T-cell (primary cell): Measurements from ENCODE around the gene FAM98C. TPM values are rescaled to one million over a fixed set of nuclear protein-coding genes. Genes with fewer than 3 reads are reported as not detected.

ENCODE experiments used
- ATAC-seq, 4 experiments: fragments of 200-7000 bp in 3 of 4; fragments of 150-1000 bp in 1 of 4; cut with Tn5 transposase; replicated peaks in 1 of 4; 1 replicate in 3 of 4; 2 replicates in 1 of 4; pipeline ENCODE4 v1.10.0; 2021; ENCODE audit warnings: moderate library complexity in 3 of 4, mild to moderate bottlenecking in 2 of 4, moderate number of reproducible peaks in 1 of 4
- CTCF ChIA-PET, 2 donors: fragments of 300-600 bp; sonication (Branson Sonifier 250); formaldehyde crosslinking; loops; one replicate each; lab custom pipeline; 2022; ENCODE audit warnings: antibody characterized with exemption in 2 of 2; lab: Charles Lee
- POLR2A ChIA-PET, 2 donors: fragments of 300-600 bp; sonication (Branson Sonifier 250); formaldehyde crosslinking; loops; one replicate each; lab custom pipeline; 2022; ENCODE audit warnings: antibody characterized with exemption in 2 of 2; lab: Charles Lee
- DNase-seq, 35 experiments: peaks; one replicate each; pipeline versions ENCODE4 v3.0.0 to v3.0.0-alpha.2; 2013 to 2023
- H3K27ac ChIP-seq: one replicate; pipeline ENCODE4 v1.5.1; 2013; ENCODE audit warnings: low read length
- H3K27me3 ChIP-seq, 2 experiments: replicated peaks in 1 of 2; 1 replicate in 1 of 2; 2 replicates in 1 of 2; pipeline versions ENCODE4 v1.6.1 to v1.7.0; 2013; ENCODE audit warnings: low read length in 1 of 2, mixed read lengths in 1 of 2; ENCODE audit not compliant: control insufficient read depth in 2 of 2, insufficient read depth in 2 of 2; ENCODE audit errors: extremely low read depth in 1 of 2
- H3K36me3 ChIP-seq, 2 donors: 1 replicate in 1 of 2; 2 replicates in 1 of 2; pipeline versions ENCODE4 v1.6.1 to v1.7.0; 2013; ENCODE audit warnings: low read length in 1 of 2; ENCODE audit not compliant: control insufficient read depth in 2 of 2, insufficient read depth in 1 of 2; ENCODE audit errors: extremely low read depth in 1 of 2
- H3K4me1 ChIP-seq, 2 experiments: 1 replicate in 1 of 2; 2 replicates in 1 of 2; pipeline versions ENCODE4 v1.6.1 to v1.7.0; 2013; ENCODE audit warnings: low read length in 2 of 2, mixed read lengths in 1 of 2; ENCODE audit not compliant: insufficient read depth in 2 of 2, control insufficient read depth in 1 of 2; ENCODE audit errors: extremely low read depth in 1 of 2
- H3K4me3 ChIP-seq, 2 donors: 1 replicate in 1 of 2; 2 replicates in 1 of 2; pipeline versions ENCODE4 v1.5.1 to v1.7.0; 2013; ENCODE audit warnings: mild to moderate bottlenecking in 2 of 2, low read length in 1 of 2, moderate library complexity in 1 of 2; ENCODE audit not compliant: control insufficient read depth in 1 of 2; ENCODE audit errors: extremely low read depth in 1 of 2
- H3K9me3 ChIP-seq: 2 replicates; pipeline ENCODE4 v1.7.0; 2013
- H3K27ac Mint-ChIP-seq, 2 donors: one replicate each; pipeline ENCODE4 v1.8.0; 2020 to 2021; ENCODE audit warnings: mild to moderate bottlenecking in 2 of 2, mixed read lengths in 2 of 2
- H3K27me3 Mint-ChIP-seq, 2 donors: one replicate each; pipeline ENCODE4 v1.8.0; 2021 to 2022; ENCODE audit warnings: mixed read lengths in 2 of 2
- H3K36me3 Mint-ChIP-seq: one replicate; pipeline ENCODE4 v1.8.0; 2021; ENCODE audit warnings: mixed read lengths
- H3K4me1 Mint-ChIP-seq, 3 donors: one replicate each; pipeline ENCODE4 v1.8.0; 2020 to 2022; ENCODE audit warnings: mixed read lengths in 3 of 3, mild to moderate bottlenecking in 1 of 3
- H3K4me3 Mint-ChIP-seq, 3 donors: one replicate each; pipeline ENCODE4 v1.8.0; 2020 to 2022; ENCODE audit warnings: mild to moderate bottlenecking in 3 of 3, mixed read lengths in 3 of 3, moderate library complexity in 3 of 3
- H3K9me3 Mint-ChIP-seq, 3 donors: one replicate each; pipeline ENCODE4 v1.8.0; 2020 to 2022; ENCODE audit warnings: mixed read lengths in 3 of 3
- WGBS: methylation state at CpG from one replicate; pipeline ENCODE4 v1.1.5; 2013; ENCODE audit warnings: missing lambda C conversion rate; ENCODE audit not compliant: insufficient coverage; 5-methylcytosine and 5-hydroxymethylcytosine counted together
- total RNA-seq, 35 experiments: library from RNA in 6 of 35; stranded (reverse) in 6 of 35; fragments of 120-200 nt in 1 of 35; gene quantifications; one replicate each; pipeline versions ENCODE4 v1.2.1 to v1.2.4 and lab custom pipeline; 2013 to 2026

FAM98C gene
- total RNA-seq, 5 donors from 2014 or later (not counting 1 experiment from before 2014, with no cell fraction given), result 31.9 to 62.1 (median 57.4) TPM

GRCh38 chr19:38389101-38389925, 13.6 kb upstream of the FAM98C start:
- no peaks in the 10 kb centered on the region for H3K9me3 Mint-ChIP-seq
- H3K27ac ChIP-seq, result no peak overlapping the region
- peaks cover 2 to 46% of the 10 kb centered on the region in 2 experiments for H3K27me3 ChIP-seq
- POLR2A ChIA-PET, result interaction anchor here in 1 of 2 donors (0.5 kb wide), 1 partner anchor 11 kb away, joined by 6 read pairs; no protein-coding TSS in a partner anchor
- peak overlapping the region; percentile 21 to 40 for H3K4me3 ChIP-seq
- no peaks in the 10 kb centered on the region for H3K9me3 ChIP-seq
- peaks cover 8% of the 10 kb centered on the region for H3K36me3 Mint-ChIP-seq
- peaks cover 21 to 36% (median 35%) of the 10 kb centered on the region in 3 donors for H3K4me1 Mint-ChIP-seq
- CTCF ChIA-PET, result interaction anchor here (0.5 to 2.4 kb wide), 3 partner anchors 13 to 1003 kb away, joined by 4 to 15 read pairs (median 6); partner anchors contain the start of genes FAM98C (in 1 of the 2) and PSMD8 (in 1 of the 2)
- H3K4me1 ChIP-seq, result peaks cover 2 to 44% of the 10 kb centered on the region in 2 experiments
- H3K27me3 Mint-ChIP-seq, result peaks cover 9 to 13% of the 10 kb centered on the region in 2 donors
- 6% methylated on average over 5 of the region's 28 CpGs for WGBS
- DNase-seq (peak in 1 of 35 experiments; percentile 17), ATAC-seq (no peak)
- H3K36me3 ChIP-seq, result no peaks in the 10 kb centered on the region
- H3K27ac Mint-ChIP-seq, result no peak overlapping the region
- peak overlapping the region; percentile 31 to 89 (median 51) for H3K4me3 Mint-ChIP-seq

- no peak overlapping the region for H3K27ac Mint-ChIP-seq
- H3K9me3 ChIP-seq, result no peaks in the 10 kb centered on the region
- peaks cover 9 to 13% of the 10 kb centered on the region in 2 donors for H3K27me3 Mint-ChIP-seq
- peaks cover 2 to 37% of the 10 kb centered on the region in 2 experiments for H3K27me3 ChIP-seq
- H3K36me3 Mint-ChIP-seq, result peaks cover 3% of the 10 kb centered on the region
- H3K27ac ChIP-seq, result no peak overlapping the region
- no peak overlapping the region for H3K4me3 ChIP-seq
- H3K9me3 Mint-ChIP-seq, result no peaks in the 10 kb centered on the region
- DNase-seq (no peak), ATAC-seq (no peak)
- ChIA-PET CTCF (interaction anchor here in 1 of 2 donors (1.1 kb wide), 1 partner anchor 13 kb away, joined by 6 read pairs; the partner anchor contains the start of gene FAM98C), POLR2A (interaction anchor here in 1 of 2 donors (0.5 to 0.6 kb wide), 2 partner anchors 12 to 1465 kb away, joined by 3 to 6 read pairs; no protein-coding TSS in a partner anchor)
- peak overlapping the region in 2 of 3 donors; percentile 28 to 89 for H3K4me3 Mint-ChIP-seq
- peaks cover 28 to 38% (median 33%) of the 10 kb centered on the region in 3 donors for H3K4me1 Mint-ChIP-seq
- H3K36me3 ChIP-seq, result no peaks in the 10 kb centered on the region
- WGBS, result 43% methylated on average over 13 of the region's 22 CpGs
- H3K4me1 ChIP-seq, result peaks cover 5 to 52% of the 10 kb centered on the region in 2 experiments
Measured at GRCh38 chr19:38389957-38390924, 12.7 kb upstream of the FAM98C start.

GRCh38 chr19:38391911-38392464, 10.9 kb upstream of the FAM98C start:
- peaks cover 35 to 47% (median 41%) of the 10 kb centered on the region in 3 donors for H3K4me1 Mint-ChIP-seq
- Histone ChIP-seq H3K9me3 (no peaks in the 10 kb centered on the region), H3K36me3 (no peaks in the 10 kb centered on the region), H3K27ac (no peak overlapping the region), H3K27me3 (peaks cover 2 to 22% of the 10 kb centered on the region in 2 experiments), H3K4me3 (no peak overlapping the region), H3K4me1 (peaks cover 6 to 47% of the 10 kb centered on the region in 2 experiments)
- no peak overlapping the region for H3K27ac Mint-ChIP-seq
- H3K36me3 Mint-ChIP-seq, result peaks cover 3% of the 10 kb centered on the region
- H3K4me3 Mint-ChIP-seq, result no peak overlapping the region
- WGBS, result 56% methylated on average over 3 of the region's 8 CpGs
- CTCF ChIA-PET, result interaction anchor here (0.5 to 0.6 kb wide), 3 partner anchors 18 to 167 kb away, joined by 3 read pairs; partner anchors contain the start of gene PSMD8 (in 2 of the 2)
- ATAC-seq (no peak), DNase-seq (no peak)
- POLR2A ChIA-PET, result no interaction called here
- peaks cover 9 to 13% of the 10 kb centered on the region in 2 donors for H3K27me3 Mint-ChIP-seq
- no peaks in the 10 kb centered on the region for H3K9me3 Mint-ChIP-seq

GRCh38 chr19:38392707-38393308, 10.1 kb upstream of the FAM98C start:
- no peaks in the 10 kb centered on the region for H3K36me3 ChIP-seq
- Mint-ChIP-seq H3K9me3 (no peaks in the 10 kb centered on the region), H3K27ac (no peak overlapping the region), H3K4me3 (no peak overlapping the region), H3K4me1 (peaks cover 30 to 44% (median 33%) of the 10 kb centered on the region in 3 donors), H3K27me3 (peaks cover 7 to 9% of the 10 kb centered on the region in 2 donors), H3K36me3 (no peaks in the 10 kb centered on the region)
- H3K27me3 ChIP-seq, result peaks cover 2 to 14% of the 10 kb centered on the region in 2 experiments
- ChIA-PET CTCF (interaction anchor here in 1 of 2 donors (0.5 kb wide), 1 partner anchor 167 kb away, joined by 3 read pairs; no protein-coding TSS in a partner anchor), POLR2A (no interaction called here)
- ATAC-seq (no peak), DNase-seq (no peak)
- no peak overlapping the region for H3K4me3 ChIP-seq
- no peaks in the 10 kb centered on the region for H3K9me3 ChIP-seq
- no peak overlapping the region for H3K27ac ChIP-seq
- 77% methylated on average over 6 of the region's 6 CpGs for WGBS
- H3K4me1 ChIP-seq, result peaks cover 6 to 39% of the 10 kb centered on the region in 2 experiments

GRCh38 chr19:38394488-38394887, 8.4 kb upstream of the FAM98C start:
- ATAC-seq (peak; percentile 45 to 72 (median 52)), DNase-seq (peak in 33 of 35 experiments; percentile 30 to 74 (median 54))
- Mint-ChIP-seq H3K27me3 (peaks cover 4 to 5% of the 10 kb centered on the region in 2 donors), H3K4me3 (peak overlapping the region; percentile 64 to 73 (median 70)), H3K27ac (peak overlapping the region; percentile 39 to 55), H3K4me1 (peaks cover 23 to 32% (median 27%) of the 10 kb centered on the region in 3 donors), H3K36me3 (no peaks in the 10 kb centered on the region), H3K9me3 (no peaks in the 10 kb centered on the region)
- Histone ChIP-seq H3K27me3 (peaks cover 2 to 10% of the 10 kb centered on the region in 2 experiments), H3K4me3 (peak overlapping the region; percentile 29 to 77), H3K27ac (no peak overlapping the region), H3K4me1 (peaks cover 4 to 23% of the 10 kb centered on the region in 2 experiments), H3K36me3 (no peaks in the 10 kb centered on the region), H3K9me3 (no peaks in the 10 kb centered on the region)
- POLR2A ChIA-PET, result no interaction called here
- 10% methylated on average over 26 of the region's 30 CpGs for WGBS
- CTCF ChIA-PET, result interaction anchor here in 1 of 2 donors (0.5 to 1.2 kb wide), 3 partner anchors 8 to 367 kb away, joined by 3 read pairs; partner anchors contain the start of genes FAM98C and PSMD8
